NCI-H69 (cell line): ENCODE results near the gene BEND5.

Experiments
- DNase-seq: peaks from one replicate; lab custom pipeline; 2025; lab: John Stamatoyannopoulos, UW

The BEND5 gene

GRCh38 chr1:48776393-48777218, at the start of gene BEND5:
BEND5 (minus strand) TSS chr1:48776891; CDS start chr1:48776831, 60 bp downstream.
- DNase-seq: peak; percentile 88

GRCh38 chr1:48823168-48823567, 46.5 kb upstream of the BEND5 start:
- peak; percentile 88 for DNase-seq

- no peak for DNase-seq
Observed at GRCh38 chr1:48820491-48820890, 43.8 kb upstream of the BEND5 start.

GRCh38 chr1:48817505-48818114, 40.9 kb upstream of the BEND5 start:
- peak; percentile 69 for DNase-seq

- peak; percentile 71 for DNase-seq
Observed at GRCh38 chr1:48810740-48811139, 34.0 kb upstream of the BEND5 start.

DNA sequence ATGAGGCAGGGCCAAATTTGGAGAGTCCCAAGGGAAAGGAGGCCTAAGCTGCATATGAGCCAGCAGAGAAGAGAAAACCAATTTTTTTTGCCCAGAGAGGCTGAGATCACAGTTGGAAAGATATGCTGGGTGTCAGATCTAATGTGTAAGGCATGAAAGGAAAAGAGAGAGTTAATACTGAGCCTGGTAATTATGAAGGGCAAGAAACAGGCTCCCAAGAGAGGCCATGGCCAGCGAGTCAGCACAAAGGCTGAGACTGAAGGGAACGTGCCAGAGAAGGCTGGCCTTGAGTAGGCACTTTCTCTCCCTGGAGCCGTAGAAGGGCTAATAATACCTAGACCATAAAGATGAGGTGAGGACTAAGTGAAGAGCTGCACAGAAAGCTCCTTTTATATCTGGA, 31.8 kb upstream of the BEND5 start:
- peak; percentile 19 for DNase-seq

DNA sequence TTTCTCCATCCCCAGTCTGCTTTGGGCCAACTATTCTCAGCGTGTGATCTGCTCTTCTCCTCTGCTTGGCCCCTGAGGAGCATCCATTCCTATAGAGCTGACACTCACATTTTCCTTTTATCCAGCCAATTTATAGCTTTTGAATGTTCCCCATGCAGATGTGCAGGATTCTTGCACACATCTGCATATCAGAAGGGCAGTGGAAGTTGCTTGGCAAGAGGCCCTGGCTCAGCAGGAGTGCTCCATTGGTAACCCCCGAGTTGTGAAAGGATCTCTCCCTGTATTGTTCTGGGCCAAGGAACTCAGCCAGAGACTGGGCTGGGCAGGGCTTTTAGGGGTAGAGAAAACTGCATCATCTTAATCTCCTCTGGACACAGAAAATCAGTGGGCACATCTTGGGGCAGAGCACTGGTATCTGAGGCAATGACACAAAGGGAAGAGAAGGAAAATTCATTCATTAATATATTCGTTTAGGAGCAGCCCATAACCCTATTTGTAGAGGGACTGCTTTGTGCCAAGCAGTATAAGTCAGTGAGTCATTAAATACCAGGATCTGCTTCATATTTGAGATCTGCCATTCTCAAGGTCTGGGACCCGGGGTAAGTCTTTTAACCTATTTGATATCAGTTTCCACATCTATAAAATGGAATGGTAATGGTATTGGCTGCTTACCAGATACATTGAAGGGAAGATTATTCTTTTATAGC, 31.0 kb upstream of the BEND5 start:
- DNase-seq: peak; percentile 2

- DNase-seq: no peak
Observed at GRCh38 chr1:48803474-48803873, 26.8 kb upstream of the BEND5 start.

DNA sequence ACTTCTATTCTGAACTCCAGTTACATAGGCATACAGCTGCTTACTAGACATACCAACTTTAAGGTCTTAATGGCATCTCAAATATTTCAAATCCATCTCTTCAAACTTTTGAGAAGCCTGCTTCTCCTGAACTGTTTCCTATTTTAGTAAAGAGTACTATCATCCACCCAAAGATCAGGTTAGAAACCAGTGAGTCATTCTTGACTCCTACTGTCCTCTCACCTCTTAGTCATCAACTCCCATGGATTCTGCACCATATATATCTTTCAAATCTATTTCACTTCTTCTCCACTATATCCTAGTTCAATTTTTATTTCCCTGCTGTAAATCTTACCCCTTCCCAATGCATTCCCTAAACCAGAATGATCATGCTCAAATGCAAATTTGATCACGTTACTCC, 18.1 kb upstream of the BEND5 start:
- DNase-seq: no peak

DNA sequence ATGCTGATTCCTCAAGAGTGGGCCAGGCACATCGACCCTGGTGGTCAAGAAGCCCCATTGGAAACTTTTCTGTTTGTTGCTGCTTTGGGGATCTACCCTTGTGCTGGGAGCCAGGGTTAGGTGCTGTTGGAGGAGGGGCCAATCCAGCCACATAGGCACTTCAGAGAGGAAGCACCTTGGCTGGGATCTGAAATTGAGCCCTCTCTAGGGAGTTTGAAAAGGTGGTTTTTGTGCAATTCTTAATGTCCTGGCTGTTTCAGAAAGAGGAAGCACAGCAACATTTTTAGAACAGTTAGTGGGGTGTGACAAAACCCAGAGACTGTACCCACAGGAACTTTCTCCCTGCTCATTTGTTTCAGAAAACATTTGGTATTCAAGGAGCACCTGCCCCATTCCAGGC, 17.2 kb upstream of the BEND5 start:
- DNase-seq: peak; percentile 6

GRCh38 chr1:48792961-48793360, 16.3 kb upstream of the BEND5 start:
- DNase-seq: peak; percentile 70

- no peak for DNase-seq
Observed at GRCh38 chr1:48790397-48790796, 13.7 kb upstream of the BEND5 start.

GRCh38 chr1:48789903-48790302, 13.2 kb upstream of the BEND5 start:
- no peak for DNase-seq

DNA sequence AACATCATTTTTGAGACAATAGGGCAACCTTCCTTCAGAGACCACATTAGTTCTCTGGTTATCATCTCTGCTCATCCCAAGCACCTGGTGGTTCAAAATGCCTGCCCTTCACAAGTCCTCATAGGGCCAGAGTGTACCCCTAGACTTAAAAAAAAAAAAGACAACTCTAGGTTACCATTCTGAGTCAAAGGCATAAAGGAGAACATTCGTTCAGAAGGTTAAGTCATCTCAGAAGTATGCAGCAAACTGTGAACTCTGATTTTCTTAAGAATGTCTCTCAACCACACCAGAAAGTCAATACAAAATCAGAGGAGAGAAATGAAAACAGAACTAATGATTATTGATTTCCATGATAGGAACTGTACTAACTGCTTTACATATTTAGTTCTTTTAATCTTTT, 9.2 kb upstream of the BEND5 start:
- no peak for DNase-seq

GRCh38 chr1:48784301-48784700, 7.6 kb upstream of the BEND5 start:
- DNase-seq: no peak

- peak; percentile 16 for DNase-seq
Observed at GRCh38 chr1:48777219-48777895, 666 bp upstream of the BEND5 start.

DNA sequence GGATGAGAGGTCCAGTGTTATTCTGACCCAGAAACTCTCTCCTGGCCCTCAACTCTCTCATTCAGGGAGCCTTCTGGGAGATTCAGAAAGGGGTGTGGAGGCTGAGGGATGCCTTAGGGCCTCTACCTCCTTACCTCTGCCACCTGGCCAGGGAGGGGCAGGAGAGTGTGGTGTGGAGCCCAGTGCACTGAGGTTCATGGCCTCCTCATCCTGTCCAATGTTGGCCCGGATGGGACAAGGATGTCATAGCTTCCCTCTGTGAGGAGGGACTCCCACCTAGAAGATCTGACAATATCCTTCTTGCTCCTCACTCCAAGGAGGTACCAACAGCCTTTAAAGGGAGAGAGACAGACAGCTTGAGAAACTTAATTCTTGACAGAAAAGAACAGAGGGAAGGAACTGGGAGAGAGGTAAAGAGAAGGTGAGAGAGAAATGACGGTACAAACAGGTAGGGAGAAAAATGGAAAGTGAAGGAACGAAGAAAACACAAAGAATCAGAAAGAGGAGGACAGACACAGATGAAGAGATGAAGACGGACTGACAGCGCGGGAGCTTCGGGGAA, 779 bp downstream of the BEND5 start:
- peak; percentile 32 for DNase-seq

- DNase-seq: no peak
Observed at GRCh38 chr1:48773133-48773532, 3.6 kb downstream of the BEND5 start.

DNA sequence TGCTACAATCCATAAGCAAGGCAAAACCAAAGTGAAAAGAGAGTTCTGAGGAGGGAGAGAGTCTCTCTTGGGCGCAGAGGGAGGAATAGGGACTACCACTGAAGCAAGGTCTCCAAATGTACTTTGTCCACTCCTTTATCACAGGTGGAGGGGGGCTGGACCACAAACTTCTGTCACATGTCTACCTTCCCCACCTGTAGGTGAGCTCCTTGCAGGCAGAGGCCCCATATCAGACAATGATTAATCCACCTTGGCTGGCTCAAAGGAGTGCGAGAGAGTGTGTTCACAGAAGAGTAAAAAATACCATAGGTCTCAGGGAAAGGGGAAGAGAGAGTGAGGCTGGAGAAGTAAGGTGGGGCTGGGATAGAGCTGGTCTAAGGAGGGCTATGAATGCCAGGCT, 4.5 kb downstream of the BEND5 start:
- no peak for DNase-seq

DNA sequence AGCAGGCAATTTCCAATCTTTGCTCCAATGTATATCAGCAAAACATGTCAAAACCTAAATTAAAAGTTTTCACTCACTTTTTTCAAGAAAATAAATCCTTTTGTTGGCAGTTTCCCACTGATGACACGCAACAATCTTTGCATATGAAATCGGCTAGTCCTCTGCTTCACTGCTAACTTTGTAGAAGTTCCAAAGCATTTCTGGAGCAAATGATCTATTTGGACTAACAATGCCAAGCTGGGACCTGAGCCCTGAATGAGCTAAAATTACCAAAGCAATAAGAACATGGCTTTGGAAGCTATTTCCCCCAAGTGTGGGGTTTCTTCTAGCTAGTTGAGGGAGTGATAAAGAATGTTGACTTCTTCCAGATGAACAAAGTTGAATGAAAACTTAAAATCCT, 5.1 kb downstream of the BEND5 start:
- no peak for DNase-seq

- DNase-seq: no peak
Observed at GRCh38 chr1:48767975-48768510, 8.6 kb downstream of the BEND5 start.

DNA sequence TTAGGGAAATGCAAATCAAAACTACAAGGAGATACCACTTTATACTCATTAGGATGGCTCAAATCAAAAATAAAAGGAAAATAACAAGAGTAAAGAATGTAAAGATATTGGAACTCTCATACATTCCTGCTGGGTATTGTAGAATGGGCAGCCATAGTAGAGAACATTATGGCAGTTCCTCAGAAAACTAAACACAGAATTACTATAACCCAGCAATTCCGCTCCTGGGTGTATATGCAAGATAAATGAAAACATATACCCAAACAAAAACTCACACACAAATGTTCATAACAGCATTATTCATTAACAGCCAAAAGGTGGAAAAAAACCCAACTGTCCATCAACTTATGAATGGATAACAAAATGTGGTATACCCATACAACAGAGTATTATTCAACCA, 11.4 kb downstream of the BEND5 start:
- DNase-seq: no peak
